GM12891 (cell line): ENCODE results near the gene SIPA1L3.

ENCODE experiments used
- PAX5 ChIP-seq: IDR thresholded peaks from 2 replicates; pipeline ENCODE4 v1.6.1; 2011; ENCODE audit warnings: low read length, moderate library complexity, mild to moderate bottlenecking; ENCODE audit not compliant: insufficient read depth, severe bottlenecking
- POLR2A ChIP-seq: IDR thresholded peaks from 2 replicates; pipeline ENCODE4 v1.6.1; 2011; ENCODE audit warnings: low read depth, low read length, control low read depth
- POLR2AphosphoS5 ChIP-seq: IDR thresholded peaks from 2 replicates; pipeline ENCODE4 v1.6.1; 2011; ENCODE audit warnings: low read depth, low read length, control low read depth
- POU2F2 ChIP-seq: IDR thresholded peaks from 2 replicates; pipeline ENCODE4 v1.6.1; 2011; ENCODE audit warnings: low read depth, mild to moderate bottlenecking, control low read depth, low read length, moderate library complexity
- SPI1 ChIP-seq: IDR thresholded peaks from 2 replicates; pipeline ENCODE4 v1.6.1; 2011; ENCODE audit warnings: low read depth, low read length, control low read depth
- TAF1 ChIP-seq: IDR thresholded peaks from 2 replicates; pipeline ENCODE4 v1.6.1; 2011; ENCODE audit warnings: low read depth, low read length, control low read depth

GRCh38 chr19:38019396-38019724 lies 112.4 kb downstream of the SIPA1L3 start:
- no peak for TF ChIP-seq TAF1
- no peak for TF ChIP-seq POLR2A
- no peak for TF ChIP-seq POLR2AphosphoS5
- no peak for TF ChIP-seq POU2F2
- TF ChIP-seq SPI1, result no peak
- no peak for TF ChIP-seq PAX5
